GM12865 (cell line): ENCODE data around the gene HACE1.
"Not testable (repeated sequence)": the region's sequence is repeated elsewhere in the genome, so short reads cannot be mapped to it uniquely, and the experiment has no call there.

ENCODE experiments used
- DNase-seq: peaks from one replicate; pipeline ENCODE4 v3.0.0; 2010; ENCODE audit warnings: low read depth
- H3K4me3 ChIP-seq: 2 replicates; pipeline ENCODE4 v1.5.1; 2011; ENCODE audit warnings: mild to moderate bottlenecking, low read depth, low read length, control low read depth
- CTCF ChIP-seq: IDR thresholded peaks from 2 replicates; pipeline ENCODE4 v1.5.1; 2011; ENCODE audit warnings: low read length, control low read depth, low read depth, inconsistent platforms; ENCODE audit not compliant: insufficient read depth; ENCODE audit errors: missing control alignments

The HACE1 gene

GRCh38 chr6:104859225-104860146 is at the start of gene HACE1:
HACE1 (minus strand) TSS chr6:104859919; CDS start chr6:104859642, 277 bp downstream.
- peak; percentile 91 for DNase-seq
- peak within 1 kb of the TSS; percentile 98 for H3K4me3 ChIP-seq
- peak; percentile 8 for TF ChIP-seq CTCF

GRCh38 chr6:104908888-104909525 is 49.3 kb upstream of the HACE1 start:
- H3K4me3 ChIP-seq = no peak overlapping the region
- TF ChIP-seq CTCF = no peak
- DNase-seq = no peak

- TF ChIP-seq CTCF = no peak
- H3K4me3 ChIP-seq = no peak overlapping the region
- DNase-seq = no peak
Observed at GRCh38 chr6:104908031-104908887, 48.5 kb upstream of the HACE1 start.

GRCh38 chr6:104898893-104899292 is 39.2 kb upstream of the HACE1 start:
- not testable (repeated sequence) for H3K4me3 ChIP-seq, DNase-seq

GRCh38 chr6:104896914-104897313 is 37.2 kb upstream of the HACE1 start:
- no peak for TF ChIP-seq CTCF
- DNase-seq = no peak
- H3K4me3 ChIP-seq = no peak overlapping the region

- no peak for TF ChIP-seq CTCF
Observed at GRCh38 chr6:104888066-104888465, 28.3 kb upstream of the HACE1 start.

GRCh38 chr6:104887350-104887749 is 27.6 kb upstream of the HACE1 start:
- peak; percentile 23 for DNase-seq
- TF ChIP-seq CTCF = no peak

More at GRCh38 chr6:104888066-104888465, 28.3 kb upstream of the HACE1 start:
- no peak for DNase-seq
- H3K4me3 ChIP-seq = no peak overlapping the region

More at GRCh38 chr6:104887350-104887749, 27.6 kb upstream of the HACE1 start:
- H3K4me3 ChIP-seq = no peak overlapping the region
